MV-4-11 (cell line): ENCODE measurements around the gene PRPF31.

Experiments used
- DNase-seq: peaks from one replicate; lab custom pipeline; 2025; lab: John Stamatoyannopoulos, UW

Gene PRPF31

DNA sequence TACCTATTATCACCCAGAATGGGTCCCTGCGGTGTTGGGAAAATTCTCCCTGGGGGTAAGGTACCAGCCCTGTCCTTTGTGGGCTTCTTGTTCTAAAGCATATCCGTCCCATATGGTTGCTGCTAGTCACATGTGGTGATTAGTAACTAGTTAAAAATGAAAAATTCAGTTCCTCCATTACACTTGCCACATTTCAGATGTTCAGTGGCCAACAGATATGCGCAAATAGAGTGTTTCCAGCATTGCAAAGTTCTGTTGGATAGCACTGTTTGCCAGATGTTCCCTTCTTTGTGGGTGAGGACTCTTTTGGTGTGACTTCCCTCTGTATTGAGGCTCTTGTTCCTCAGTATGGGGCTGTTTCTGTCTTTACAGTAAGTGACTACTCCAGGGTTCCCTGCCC, 25.8 kb downstream of the PRPF31 start:
- DNase-seq, result peak; percentile 38

DNA sequence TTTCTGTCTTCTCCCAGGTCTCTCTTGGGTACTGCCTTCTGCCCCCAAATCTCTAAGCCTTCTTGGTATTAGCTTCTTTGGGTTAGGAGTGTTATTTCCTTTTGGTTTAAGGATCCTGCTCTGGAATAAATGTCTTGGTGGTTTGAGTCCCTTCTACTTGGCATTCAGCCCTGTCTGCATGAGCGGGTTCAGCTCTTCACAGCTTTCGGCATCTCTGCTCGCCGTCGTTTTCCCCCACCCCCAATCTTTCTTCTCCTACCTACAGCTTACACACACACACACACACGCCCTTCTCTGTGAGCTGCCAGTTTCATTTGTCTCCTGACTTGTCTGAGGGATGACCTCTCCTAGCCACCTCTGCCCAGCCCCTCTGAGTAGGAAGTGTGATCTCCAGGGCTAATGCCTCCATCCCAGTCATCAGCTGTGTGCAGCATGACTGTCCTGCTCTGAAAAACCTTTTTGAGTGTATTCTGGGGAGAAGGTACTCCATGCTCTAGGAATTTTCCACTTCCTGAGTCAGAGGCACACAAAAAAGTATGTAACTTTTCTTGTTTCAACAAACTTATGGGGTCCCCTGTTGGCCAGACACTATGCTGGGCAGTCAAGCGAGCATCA, 26.7 kb downstream of the PRPF31 start:
- no peak for DNase-seq

DNA sequence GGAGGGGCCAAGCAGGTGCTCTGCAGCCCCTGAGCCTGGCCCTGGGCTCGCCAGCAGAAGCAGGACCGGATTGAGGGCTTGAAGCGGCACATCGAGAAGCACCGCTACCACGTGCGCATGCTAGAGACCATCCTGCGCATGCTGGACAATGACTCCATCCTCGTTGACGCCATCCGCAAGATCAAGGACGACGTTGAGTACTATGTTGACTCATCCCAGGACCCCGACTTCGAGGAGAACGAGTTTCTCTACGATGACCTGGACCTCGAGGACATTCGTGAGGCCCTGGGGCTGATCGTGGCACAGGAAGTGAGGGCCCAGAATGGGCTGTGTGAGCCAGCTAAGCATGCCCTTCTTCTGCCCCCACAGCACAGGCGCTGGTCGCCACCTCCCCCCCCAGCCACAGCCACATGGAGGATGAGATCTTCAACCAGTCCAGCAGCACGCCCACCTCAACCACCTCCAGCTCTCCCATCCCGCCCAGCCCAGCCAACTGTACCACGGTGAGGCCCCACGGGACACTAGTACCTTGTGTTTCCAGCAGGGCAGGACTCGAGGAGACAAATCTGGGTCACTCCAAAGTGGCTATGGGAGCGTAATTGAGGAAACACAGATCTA, 30.1 kb downstream of the PRPF31 start:
- DNase-seq, result no peak

DNA sequence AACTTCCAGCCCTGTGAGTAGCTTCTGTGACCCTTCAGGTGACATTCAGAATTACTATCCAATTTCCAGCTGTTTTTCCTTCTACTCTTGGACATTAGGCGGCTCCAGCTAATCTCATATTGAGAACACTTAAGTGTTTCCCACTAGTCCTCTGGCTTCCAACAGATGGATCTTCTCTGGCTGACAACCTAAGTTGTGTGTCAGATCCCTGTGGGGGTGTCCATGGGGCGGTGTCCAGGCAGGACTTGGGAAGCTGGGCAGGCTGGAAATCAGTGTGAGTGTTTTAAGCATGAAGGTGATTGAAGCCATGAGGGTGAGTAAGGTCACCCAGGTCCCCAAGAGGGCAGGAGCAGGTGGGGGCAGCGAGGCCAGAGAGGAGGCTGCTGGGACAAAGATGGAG, 32.1 kb downstream of the PRPF31 start:
- DNase-seq, result no peak

DNA sequence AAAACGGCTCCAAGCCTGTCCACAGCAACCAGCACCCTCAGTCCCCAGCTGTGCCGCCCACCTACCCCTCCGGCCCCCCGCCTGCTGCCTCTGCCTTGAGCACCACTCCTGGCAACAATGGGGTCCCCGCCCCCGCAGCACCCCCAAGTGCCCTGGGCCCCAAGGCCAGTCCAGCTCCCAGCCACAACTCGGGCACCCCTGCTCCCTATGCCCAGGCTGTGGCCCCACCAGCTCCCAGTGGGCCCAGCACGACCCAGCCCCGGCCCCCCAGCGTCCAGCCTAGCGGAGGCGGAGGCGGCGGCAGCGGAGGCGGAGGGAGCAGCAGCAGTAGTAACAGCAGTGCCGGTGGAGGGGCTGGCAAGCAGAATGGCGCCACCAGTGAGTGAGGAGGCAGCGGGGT, 32.6 kb downstream of the PRPF31 start:
- DNase-seq, result no peak

DNA sequence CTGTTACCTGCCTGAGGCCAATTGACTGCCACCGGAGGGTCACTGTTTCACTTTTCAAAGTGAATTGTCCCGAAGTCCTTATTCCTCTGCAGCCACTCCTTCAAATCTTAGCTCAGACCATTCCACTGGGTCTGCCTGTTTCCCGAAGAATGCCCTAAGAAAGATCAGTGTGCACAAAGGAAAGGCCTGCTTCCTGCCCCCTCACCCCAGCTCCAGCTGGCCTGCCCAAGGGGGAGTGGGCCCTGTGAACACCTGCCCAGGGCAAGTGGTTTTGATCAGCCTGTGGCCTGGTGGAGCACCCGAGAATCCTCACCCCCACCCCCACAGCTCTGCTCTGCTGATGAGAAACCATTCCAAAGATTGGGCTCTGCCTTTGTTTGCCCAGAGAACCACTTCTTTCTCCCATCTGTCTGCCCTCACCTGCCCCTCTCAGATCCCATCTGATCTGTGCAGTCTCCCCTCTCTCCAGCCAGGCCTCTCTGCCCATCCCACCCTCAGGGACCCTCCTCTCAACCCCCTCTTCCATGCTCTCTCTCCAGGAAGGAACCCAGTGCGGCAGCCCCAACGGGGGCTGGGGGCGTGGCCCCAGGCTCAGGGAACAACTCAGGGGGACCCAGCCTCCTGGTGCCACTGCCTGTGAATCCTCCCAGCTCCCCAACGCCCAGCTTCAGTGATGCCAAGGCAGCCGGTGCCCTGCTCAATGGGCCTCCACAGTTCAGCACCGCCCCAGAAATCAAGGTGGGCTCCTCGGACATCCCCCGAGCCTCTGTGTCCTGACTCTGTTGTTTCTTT, 33.7 kb downstream of the PRPF31 start:
- DNase-seq, result no peak

DNA sequence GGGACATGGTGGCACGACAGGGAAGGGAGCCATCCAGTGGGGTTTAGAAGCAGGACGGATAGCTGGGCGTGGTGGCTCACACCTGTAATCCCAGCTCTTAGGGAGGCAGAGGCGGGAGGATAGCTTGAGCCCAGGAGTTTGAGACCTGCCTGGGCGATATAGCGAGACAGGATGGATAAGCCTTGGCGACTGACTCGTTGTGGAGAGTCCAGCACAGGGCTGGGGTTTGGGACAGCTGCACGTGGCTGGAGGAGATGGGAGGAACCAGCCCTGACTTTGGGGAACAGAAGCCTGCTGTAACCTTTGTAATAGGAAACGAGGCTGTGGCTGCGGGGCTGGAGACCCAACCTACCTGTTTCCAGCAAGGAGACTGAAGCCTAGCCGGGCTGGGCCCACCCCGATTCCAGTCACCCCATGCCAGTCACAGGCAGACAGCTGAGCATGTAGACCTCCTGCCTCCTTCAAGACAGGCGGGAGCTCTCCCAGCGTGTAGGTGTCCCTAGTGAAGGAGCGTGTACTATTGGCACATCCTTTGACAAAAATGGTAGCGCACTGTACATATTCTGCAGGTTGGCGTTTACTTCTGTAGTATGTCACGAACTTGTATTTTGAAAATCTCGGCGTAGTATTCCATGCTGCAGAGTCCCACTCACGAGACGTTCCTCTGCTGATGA, 35.9 kb downstream of the PRPF31 start:
- no peak for DNase-seq

DNA sequence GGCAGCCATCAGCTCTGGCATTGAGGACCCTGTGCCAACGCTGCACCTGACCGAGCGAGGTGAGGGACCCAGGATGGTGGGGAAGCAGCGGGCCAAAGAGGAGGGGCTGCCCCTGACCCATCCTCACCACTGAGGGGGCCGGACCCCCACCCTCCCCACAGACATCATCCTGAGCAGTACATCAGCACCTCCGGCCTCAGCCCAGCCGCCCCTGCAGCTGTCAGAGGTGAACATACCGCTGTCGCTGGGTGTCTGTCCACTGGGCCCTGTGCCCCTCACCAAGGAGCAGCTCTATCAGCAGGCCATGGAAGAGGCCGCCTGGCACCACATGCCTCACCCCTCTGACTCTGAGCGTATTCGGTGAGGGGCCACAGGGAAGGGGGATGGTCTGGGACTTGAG, 36.7 kb downstream of the PRPF31 start:
- no peak for DNase-seq

DNA sequence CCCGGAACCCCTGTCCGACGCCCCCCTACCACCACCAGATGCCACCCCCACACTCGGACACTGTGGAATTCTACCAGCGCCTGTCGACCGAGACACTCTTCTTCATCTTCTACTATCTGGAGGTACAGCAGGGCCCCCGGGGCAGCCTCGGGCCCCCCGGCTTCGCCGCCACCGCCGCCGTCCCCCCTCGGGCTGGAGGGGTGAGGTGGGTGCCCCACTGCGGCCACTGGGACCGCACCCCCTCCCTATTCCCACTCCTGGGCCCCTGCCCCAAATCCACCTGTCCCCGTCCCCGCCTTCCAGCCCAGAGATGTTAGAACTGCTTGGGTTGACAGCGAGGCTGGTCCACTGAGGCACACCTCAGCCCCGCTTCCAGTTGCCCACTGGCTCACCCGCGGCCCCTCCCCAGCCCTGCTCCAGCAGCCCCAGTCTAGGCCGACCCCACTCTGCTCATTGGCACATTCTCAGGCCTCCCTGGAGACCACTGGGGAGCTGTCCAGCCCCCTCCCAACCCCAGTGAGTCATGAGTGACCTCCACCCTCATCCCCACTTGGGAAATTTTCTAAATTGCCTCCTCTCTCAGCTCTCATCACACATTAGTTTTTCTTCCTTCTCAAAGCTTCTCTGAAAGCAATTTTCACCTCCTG, 37.4 kb downstream of the PRPF31 start:
- no peak for DNase-seq

DNA sequence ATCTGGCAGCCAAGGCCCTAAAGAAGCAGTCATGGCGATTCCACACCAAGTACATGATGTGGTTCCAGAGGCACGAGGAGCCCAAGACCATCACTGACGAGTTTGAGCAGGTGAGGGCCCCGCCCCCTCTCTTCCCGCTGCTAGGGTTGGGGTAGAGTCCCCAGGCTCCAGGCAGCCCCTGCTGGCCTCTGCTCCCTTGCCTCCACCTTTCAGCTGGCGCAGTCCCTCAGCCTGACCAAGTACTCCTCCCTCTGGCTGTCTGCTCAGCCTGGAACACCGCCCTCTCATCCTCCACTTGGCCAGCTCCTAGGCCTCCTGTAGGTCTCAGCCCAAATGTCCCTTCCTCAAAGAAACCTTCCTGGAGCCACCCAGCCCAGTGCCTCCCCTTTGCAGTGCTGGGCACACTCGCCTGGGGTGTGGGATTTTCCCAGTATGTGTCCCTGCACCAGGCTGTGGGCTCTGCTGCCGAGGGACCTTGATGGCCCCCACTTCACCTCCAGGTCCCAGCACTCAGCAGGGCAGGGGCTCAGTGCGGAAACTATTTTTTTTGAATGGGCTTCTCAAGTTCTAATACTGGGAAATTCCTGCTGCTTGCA, 38.3 kb downstream of the PRPF31 start:
- DNase-seq, result no peak

DNA sequence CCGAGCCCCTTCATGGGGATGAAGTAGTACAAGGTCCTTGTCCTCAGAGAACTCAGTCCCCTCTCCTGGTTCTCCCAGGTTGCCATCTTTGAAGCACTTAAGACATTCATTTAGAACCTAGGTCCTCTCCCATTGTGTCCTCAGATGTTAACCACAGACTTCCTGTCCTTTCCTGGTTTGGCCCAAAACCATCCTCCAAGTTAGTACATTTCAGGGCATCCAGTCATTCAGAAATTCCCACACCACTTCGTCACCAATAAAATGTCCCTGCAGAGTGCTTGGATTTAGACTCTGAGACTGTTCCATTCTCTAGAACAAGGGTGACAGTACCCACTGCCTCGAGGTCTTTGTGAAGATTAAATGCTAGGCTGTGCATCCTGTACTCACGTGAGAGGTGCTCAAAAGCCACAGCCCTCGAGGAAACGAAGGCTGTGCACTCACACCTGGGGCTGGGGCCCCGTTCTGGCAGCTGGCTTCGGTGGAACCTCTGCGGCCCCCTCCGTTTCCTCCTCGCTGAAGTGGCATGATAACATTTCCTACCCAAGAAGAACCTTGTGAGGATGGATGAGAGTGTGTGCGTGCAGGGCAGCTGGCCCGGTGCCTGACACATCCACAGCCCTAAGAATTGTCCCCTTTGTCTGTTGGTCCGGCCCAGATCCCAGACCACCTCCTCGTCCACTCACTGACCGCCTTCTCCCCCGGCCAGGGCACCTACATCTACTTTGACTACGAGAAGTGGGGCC, 39.2 kb downstream of the PRPF31 start:
- DNase-seq, result no peak

DNA sequence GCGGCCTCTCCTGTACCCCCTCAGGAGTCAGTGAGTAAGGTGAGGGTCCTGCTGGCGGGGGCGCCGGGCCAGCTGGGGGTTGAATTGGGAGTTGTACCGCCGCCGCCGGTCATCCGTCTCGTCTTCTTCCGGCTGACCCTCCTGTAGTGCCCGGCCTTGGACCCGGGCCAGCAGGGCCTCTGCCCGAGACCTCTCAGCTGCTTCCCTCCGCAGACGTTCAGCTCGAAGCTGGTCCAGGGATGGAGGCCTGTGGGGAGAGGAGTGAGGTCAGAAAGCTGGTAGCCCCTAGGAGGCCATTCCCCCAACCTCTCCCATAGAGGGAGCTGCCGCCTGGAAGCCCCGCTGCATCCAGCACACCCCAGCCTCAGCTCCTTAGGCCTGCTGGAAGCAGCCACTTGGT, 40.1 kb downstream of the PRPF31 start:
- DNase-seq, result no peak

DNA sequence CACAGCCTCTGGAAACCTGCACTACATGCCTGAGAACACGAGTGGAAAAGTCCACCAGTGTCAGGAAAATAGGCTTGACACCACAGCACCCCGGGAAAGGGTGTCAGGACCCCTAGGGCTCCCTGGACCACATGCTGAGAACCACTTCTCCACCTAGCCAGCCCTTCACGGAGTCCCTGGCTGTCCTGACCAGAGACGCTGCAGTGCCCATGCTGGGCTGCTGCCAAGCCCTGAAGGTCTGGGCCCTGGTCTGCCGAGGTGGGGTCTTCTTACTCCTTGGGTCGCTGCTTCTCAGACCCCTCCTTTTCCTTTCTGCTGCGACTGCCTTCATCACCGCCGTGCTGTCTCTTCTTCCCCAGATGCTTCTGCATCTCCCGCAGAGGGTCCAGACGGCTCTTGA, 40.9 kb downstream of the PRPF31 start:
- DNase-seq, result no peak

DNA sequence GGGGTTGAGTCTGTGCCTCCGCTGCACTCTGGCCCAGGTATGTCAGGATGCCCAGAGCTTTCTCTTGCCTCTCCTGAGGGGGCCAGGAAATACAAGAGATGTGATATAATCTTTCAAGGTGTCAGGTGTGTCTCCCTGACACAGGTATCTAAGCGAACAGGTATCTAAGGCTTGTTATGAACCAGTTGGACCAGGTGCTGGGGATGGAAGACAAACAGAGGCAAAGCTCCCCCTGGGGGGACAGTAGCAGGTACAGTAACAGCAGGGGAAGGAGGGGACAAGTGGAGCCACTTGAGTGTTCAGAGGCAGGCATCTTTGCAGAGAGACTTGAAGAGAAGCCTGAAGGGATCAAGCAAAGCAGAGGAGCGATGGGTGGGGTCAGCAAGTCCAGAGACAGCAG, 41.4 kb downstream of the PRPF31 start:
- no peak for DNase-seq

DNA sequence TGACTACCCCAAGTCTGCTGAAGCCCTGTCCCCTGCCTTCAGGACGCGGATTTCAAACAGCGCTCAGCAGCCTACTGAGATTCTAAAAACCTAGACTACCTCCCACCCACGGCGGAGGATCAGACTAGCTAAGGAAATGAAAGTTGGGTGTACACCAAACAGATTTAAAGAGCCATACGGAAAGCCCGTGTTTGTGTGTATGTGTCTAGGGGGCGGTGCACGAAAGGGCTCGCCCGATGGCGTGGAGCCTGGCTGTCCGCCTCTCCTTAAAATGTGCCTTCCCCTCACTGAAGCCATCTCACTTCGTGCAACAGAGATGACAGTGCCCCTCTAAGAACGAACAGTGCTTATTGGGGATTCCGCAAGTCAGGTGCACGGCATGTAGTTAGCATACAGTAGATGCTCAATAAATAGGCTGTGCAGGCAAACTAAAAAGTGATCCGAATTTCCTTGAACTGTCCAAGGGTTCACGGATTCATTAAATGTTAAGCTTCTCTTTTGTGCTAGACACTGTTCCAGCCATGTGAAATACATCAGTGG, 43.3 kb downstream of the PRPF31 start:
- peak; percentile 76 for DNase-seq

DNA sequence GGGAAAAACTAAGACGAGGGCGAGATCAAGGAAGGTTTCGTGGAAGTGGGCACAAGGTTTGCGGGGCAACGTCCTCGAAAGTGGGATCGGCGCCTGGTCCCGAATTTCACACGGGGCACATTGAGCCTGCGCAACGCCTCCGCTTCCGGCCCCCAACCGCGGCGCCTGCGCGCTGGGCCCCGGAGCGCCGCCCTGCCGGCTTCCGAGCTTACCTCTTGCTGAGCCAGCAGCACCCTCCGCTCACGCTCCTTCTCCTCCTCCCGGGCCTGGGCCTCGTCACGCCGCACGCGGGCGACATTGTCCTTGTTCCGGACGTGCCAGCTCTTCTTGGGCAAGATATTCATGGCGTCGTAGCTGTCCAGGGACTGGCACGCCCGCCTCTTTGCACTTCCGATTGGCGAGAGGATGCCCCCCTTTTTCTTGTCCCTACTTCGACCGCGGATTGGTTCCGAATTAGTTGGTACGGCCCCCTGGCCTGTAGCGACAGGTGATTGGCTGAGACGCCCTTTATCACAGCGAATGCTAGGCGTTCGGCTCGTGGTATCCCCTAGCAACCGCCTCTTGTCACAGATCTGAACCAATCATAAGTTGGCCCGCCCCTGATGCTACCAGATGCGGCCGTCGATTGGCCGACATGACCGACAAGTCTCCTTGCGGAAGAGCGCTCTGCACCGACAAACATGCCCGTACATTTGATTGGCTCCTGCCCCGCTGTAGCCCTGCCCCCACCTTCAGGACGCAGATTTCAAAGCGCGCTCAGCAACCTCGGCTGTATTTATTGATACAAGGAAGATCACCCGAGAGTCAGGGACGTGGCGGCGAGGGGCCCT, 44.0 kb downstream of the PRPF31 start, which contains the start of gene LENG1:
Gene LENG1, minus strand, starts transcription at position 370 of the 830 bp plus-strand sequence. Its CDS starts 26 bp downstream, at position 344.
- DNase-seq, result peak; percentile 100

DNA sequence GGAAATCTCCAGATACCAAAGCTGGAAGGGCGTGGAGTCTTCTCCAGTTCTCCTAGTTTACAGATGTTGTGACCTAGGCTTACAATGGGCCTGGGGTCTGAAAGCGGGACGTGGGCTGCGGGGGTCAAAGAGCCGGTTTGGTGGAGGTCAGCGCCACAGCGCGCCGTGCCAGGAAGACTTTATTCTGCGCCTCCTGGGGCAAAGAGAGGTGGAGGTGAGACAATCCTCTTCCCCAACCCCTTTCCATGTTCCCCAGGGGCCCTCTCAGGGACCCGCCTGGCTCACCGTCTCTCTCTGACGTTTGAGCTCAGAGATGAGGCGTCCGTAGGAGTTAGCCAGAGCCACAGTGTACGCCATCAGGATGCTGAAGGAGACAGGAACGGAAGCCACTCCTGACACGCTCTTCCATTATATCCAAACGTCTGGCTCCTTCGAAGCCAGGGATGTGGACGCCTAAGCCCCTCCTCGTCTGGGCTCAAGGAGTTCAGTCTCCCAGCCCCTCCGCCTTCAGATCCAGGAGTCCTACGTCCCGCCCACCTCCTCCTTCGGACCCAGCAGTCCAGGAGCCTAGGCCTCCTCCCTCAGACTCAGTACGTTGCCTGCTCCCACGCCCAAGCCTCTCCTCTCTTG, 44.7 kb downstream of the PRPF31 start:
- DNase-seq, result no peak

DNA sequence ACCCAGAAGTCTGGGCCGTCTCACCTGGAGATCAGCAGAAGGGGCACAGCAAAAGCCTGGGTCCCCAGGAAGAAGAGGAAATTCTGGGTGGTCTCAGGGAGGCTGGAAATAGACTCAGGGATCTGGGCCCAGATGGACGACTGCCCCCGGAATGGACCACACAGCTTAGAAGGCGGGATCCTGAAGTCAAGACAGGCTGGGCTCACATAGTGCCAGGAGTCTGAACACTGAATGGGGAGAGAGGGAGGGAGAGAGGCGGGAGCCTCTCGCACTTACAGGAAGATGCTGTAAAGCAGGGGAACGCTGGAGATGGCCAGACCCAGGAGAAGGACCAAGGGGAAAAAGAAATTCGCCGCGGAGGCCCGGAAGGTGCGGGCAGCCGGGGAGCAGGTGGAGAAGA, 45.3 kb downstream of the PRPF31 start:
- DNase-seq, result no peak

DNA sequence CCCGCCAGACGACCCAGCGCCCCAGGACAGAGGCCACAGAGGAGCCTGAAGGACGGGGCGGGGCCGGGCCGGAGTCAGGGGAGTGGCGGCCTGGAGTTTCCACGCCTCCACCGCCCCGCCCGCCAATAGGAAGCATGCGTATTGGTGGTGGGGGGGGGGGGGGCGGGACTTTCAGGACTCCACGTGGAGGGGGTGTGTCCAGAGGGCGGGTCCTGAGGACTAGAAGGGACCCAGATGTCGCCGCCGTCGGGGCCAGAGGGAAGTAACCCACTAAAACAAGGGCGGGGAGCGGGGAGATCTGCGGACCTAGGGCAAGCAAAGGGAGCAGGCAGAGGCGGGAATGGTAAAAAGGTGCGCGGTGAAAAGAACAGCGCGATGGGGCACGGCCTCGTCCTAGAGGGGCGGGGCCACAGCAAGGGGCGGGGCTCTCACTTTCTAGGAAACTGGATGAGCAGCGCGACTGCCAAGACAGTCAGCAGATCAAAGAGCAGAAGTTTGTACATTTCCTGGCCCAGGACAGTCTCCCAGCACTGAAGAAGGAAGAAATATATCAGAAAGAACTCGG, 46.8 kb downstream of the PRPF31 start:
- DNase-seq, result peak; percentile 96
